Memory B cell (primary cell): ENCODE results near the gene BPIFA1.
A peak's percentile ranks its signal among the peaks of the same experiment; 100 is the strongest.

Source experiments
- ATAC-seq: fragments of 150-1000 bp; cut with Tn5 transposase; 2 replicates; pipeline ENCODE4 v1.10.0; 2021; ENCODE audit warnings: low read depth, mild to moderate bottlenecking, moderate library complexity
- DNase-seq, 2 donors: peaks; one replicate each; pipeline ENCODE4 v3.0.0; 2022; ENCODE audit warnings: low spot score in 2 of 2
- H3K27ac Mint-ChIP-seq: one replicate; pipeline ENCODE4 v1.8.0; 2022; ENCODE audit warnings: mild to moderate bottlenecking, moderate library complexity, mixed read lengths
- H3K27me3 Mint-ChIP-seq: one replicate; pipeline ENCODE4 v1.8.0; 2022; ENCODE audit warnings: mixed read lengths
- H3K36me3 Mint-ChIP-seq: one replicate; pipeline ENCODE4 v1.8.0; 2022; ENCODE audit warnings: mild to moderate bottlenecking, mixed read lengths
- H3K4me1 Mint-ChIP-seq: one replicate; pipeline ENCODE4 v1.8.0; 2022; ENCODE audit warnings: mixed read lengths
- H3K4me3 Mint-ChIP-seq: one replicate; pipeline ENCODE4 v1.8.0; 2022; ENCODE audit warnings: mild to moderate bottlenecking, moderate library complexity, mixed read lengths
- H3K9me3 Mint-ChIP-seq: one replicate; pipeline ENCODE4 v1.8.0; 2022; ENCODE audit warnings: mixed read lengths

BPIFA1 gene

GRCh38 chr20:33235696-33236095 is at the start of gene BPIFA1:
BPIFA1 (plus strand) TSS chr20:33235996; CDS start chr20:33237712, 1,716 bp downstream.
- H3K36me3 Mint-ChIP-seq = no peaks in the 10 kb centered on the region
- no peak for DNase-seq
- H3K27me3 Mint-ChIP-seq = peaks cover 24% of the 10 kb centered on the region
- no peak for ATAC-seq
- H3K27ac Mint-ChIP-seq = no peak within 1 kb of the TSS
- H3K4me1 Mint-ChIP-seq = no peaks in the 10 kb centered on the region
- H3K4me3 Mint-ChIP-seq = no peak within 1 kb of the TSS
- H3K9me3 Mint-ChIP-seq = no peaks in the 10 kb centered on the region

- H3K4me3 Mint-ChIP-seq = no peak overlapping the region
These were observed 48.3 kb upstream of the BPIFA1 start for GRCh38 chr20:33187491-33187890.

GRCh38 chr20:33188421-33188820 is 47.4 kb upstream of the BPIFA1 start:
- Mint-ChIP-seq H3K4me3 (no peak overlapping the region), H3K27me3 (peaks cover 12% of the 10 kb centered on the region), H3K4me1 (no peaks in the 10 kb centered on the region), H3K36me3 (no peaks in the 10 kb centered on the region), H3K27ac (no peak overlapping the region), H3K9me3 (peaks cover under 1% of the 10 kb centered on the region)
- ATAC-seq (no peak), DNase-seq (no peak)

More at GRCh38 chr20:33187491-33187890, 48.3 kb upstream of the BPIFA1 start:
- Mint-ChIP-seq H3K9me3 (peaks cover 3% of the 10 kb centered on the region), H3K36me3 (no peaks in the 10 kb centered on the region), H3K27ac (no peak overlapping the region), H3K4me1 (no peaks in the 10 kb centered on the region), H3K27me3 (peaks cover 12% of the 10 kb centered on the region)
- no peak for ATAC-seq
- DNase-seq = no peak

- ATAC-seq (no peak), DNase-seq (no peak)
- Mint-ChIP-seq H3K4me1 (no peaks in the 10 kb centered on the region), H3K27me3 (peaks cover 14% of the 10 kb centered on the region), H3K27ac (no peak overlapping the region), H3K4me3 (no peak overlapping the region), H3K36me3 (no peaks in the 10 kb centered on the region), H3K9me3 (no peaks in the 10 kb centered on the region)
These were observed 44.3 kb upstream of the BPIFA1 start for GRCh38 chr20:33191484-33191883.

- ATAC-seq (no peak), DNase-seq (no peak)
- Mint-ChIP-seq H3K4me1 (no peaks in the 10 kb centered on the region), H3K4me3 (no peak overlapping the region), H3K27me3 (peaks cover 14% of the 10 kb centered on the region), H3K27ac (no peak overlapping the region), H3K36me3 (no peaks in the 10 kb centered on the region), H3K9me3 (no peaks in the 10 kb centered on the region)
These were observed 43.8 kb upstream of the BPIFA1 start for GRCh38 chr20:33191955-33192354.

- H3K36me3 Mint-ChIP-seq = no peaks in the 10 kb centered on the region
- ATAC-seq (no peak), DNase-seq (no peak)
- H3K27ac Mint-ChIP-seq = no peak overlapping the region
- no peak overlapping the region for H3K4me3 Mint-ChIP-seq
- H3K9me3 Mint-ChIP-seq = no peaks in the 10 kb centered on the region
- no peaks in the 10 kb centered on the region for H3K4me1 Mint-ChIP-seq
- H3K27me3 Mint-ChIP-seq = peaks cover 14% of the 10 kb centered on the region
These were observed 42.8 kb upstream of the BPIFA1 start for GRCh38 chr20:33192912-33193501.

GRCh38 chr20:33199026-33199425 is 36.8 kb upstream of the BPIFA1 start:
- ATAC-seq (no peak), DNase-seq (no peak)
- Mint-ChIP-seq H3K4me3 (no peak overlapping the region), H3K4me1 (no peaks in the 10 kb centered on the region), H3K27me3 (peaks cover 13% of the 10 kb centered on the region), H3K36me3 (no peaks in the 10 kb centered on the region), H3K9me3 (no peaks in the 10 kb centered on the region), H3K27ac (no peak overlapping the region)

GRCh38 chr20:33202451-33202850 is 33.3 kb upstream of the BPIFA1 start:
- peaks cover 14% of the 10 kb centered on the region for H3K27me3 Mint-ChIP-seq
- H3K27ac Mint-ChIP-seq = no peak overlapping the region
- no peak for DNase-seq
- no peak for ATAC-seq
- H3K9me3 Mint-ChIP-seq = no peaks in the 10 kb centered on the region
- no peaks in the 10 kb centered on the region for H3K4me1 Mint-ChIP-seq
- no peak overlapping the region for H3K4me3 Mint-ChIP-seq
- H3K36me3 Mint-ChIP-seq = no peaks in the 10 kb centered on the region

- H3K27me3 Mint-ChIP-seq = peaks cover 17% of the 10 kb centered on the region
- no peak for ATAC-seq
- H3K36me3 Mint-ChIP-seq = no peaks in the 10 kb centered on the region
- no peaks in the 10 kb centered on the region for H3K9me3 Mint-ChIP-seq
- no peak overlapping the region for H3K27ac Mint-ChIP-seq
- H3K4me1 Mint-ChIP-seq = no peaks in the 10 kb centered on the region
- DNase-seq = no peak
- H3K4me3 Mint-ChIP-seq = no peak overlapping the region
These were observed 32.4 kb upstream of the BPIFA1 start for GRCh38 chr20:33203444-33203843.

- Mint-ChIP-seq H3K36me3 (no peaks in the 10 kb centered on the region), H3K4me1 (peaks cover 3% of the 10 kb centered on the region), H3K9me3 (peaks cover 2% of the 10 kb centered on the region), H3K27ac (no peak overlapping the region), H3K27me3 (peaks cover 33% of the 10 kb centered on the region), H3K4me3 (no peak overlapping the region)
- ATAC-seq = no peak
- peak; percentile 6 to 20 for DNase-seq
These were observed 26.0 kb upstream of the BPIFA1 start for GRCh38 chr20:33209789-33210188.

GRCh38 chr20:33210371-33210770 is 25.4 kb upstream of the BPIFA1 start:
- ATAC-seq (no peak), DNase-seq (no peak)
- H3K9me3 Mint-ChIP-seq = peaks cover 2% of the 10 kb centered on the region
- no peak overlapping the region for H3K4me3 Mint-ChIP-seq
- peaks cover 3% of the 10 kb centered on the region for H3K4me1 Mint-ChIP-seq
- H3K36me3 Mint-ChIP-seq = no peaks in the 10 kb centered on the region
- no peak overlapping the region for H3K27ac Mint-ChIP-seq
- peaks cover 36% of the 10 kb centered on the region for H3K27me3 Mint-ChIP-seq

GRCh38 chr20:33211817-33212424 is 23.9 kb upstream of the BPIFA1 start:
- H3K36me3 Mint-ChIP-seq = no peaks in the 10 kb centered on the region
- DNase-seq = no peak
- H3K27me3 Mint-ChIP-seq = peaks cover 43% of the 10 kb centered on the region
- H3K4me3 Mint-ChIP-seq = no peak overlapping the region
- H3K9me3 Mint-ChIP-seq = peaks cover 2% of the 10 kb centered on the region
- H3K4me1 Mint-ChIP-seq = peaks cover 3% of the 10 kb centered on the region
- H3K27ac Mint-ChIP-seq = no peak overlapping the region
- ATAC-seq = no peak

- Mint-ChIP-seq H3K9me3 (no peaks in the 10 kb centered on the region), H3K36me3 (no peaks in the 10 kb centered on the region), H3K27me3 (peaks cover 24% of the 10 kb centered on the region), H3K4me1 (no peaks in the 10 kb centered on the region), H3K4me3 (no peak within 1 kb of the TSS), H3K27ac (no peak within 1 kb of the TSS)
- ATAC-seq (no peak), DNase-seq (no peak)
These were observed 18.7 kb upstream of the BPIFA1 start, which contains the start of gene BPIFA3 for GRCh38 chr20:33217052-33217451. BPIFA3 (plus strand) TSS chr20:33217352; CDS start chr20:33217537, 185 bp downstream.

GRCh38 chr20:33224399-33224798 is 11.4 kb upstream of the BPIFA1 start:
- Mint-ChIP-seq H3K27me3 (peaks cover 17% of the 10 kb centered on the region), H3K36me3 (peaks cover 2% of the 10 kb centered on the region)
- no peak for ATAC-seq

GRCh38 chr20:33229843-33230242 is 6.0 kb upstream of the BPIFA1 start:
- H3K36me3 Mint-ChIP-seq = peaks cover 2% of the 10 kb centered on the region
- ATAC-seq (no peak), DNase-seq (no peak)
- no peak overlapping the region for H3K4me3 Mint-ChIP-seq
- no peaks in the 10 kb centered on the region for H3K9me3 Mint-ChIP-seq
- H3K27ac Mint-ChIP-seq = no peak overlapping the region
- H3K27me3 Mint-ChIP-seq = peaks cover 21% of the 10 kb centered on the region
- no peaks in the 10 kb centered on the region for H3K4me1 Mint-ChIP-seq

More at GRCh38 chr20:33224399-33224798, 11.4 kb upstream of the BPIFA1 start:
- H3K4me1 Mint-ChIP-seq = no peaks in the 10 kb centered on the region
- H3K27ac Mint-ChIP-seq = no peak overlapping the region
- DNase-seq = no peak
- no peak overlapping the region for H3K4me3 Mint-ChIP-seq
- H3K9me3 Mint-ChIP-seq = no peaks in the 10 kb centered on the region
